Activated CD4-positive, alpha-beta T cell treated with anti-CD3 and anti-CD28 coated beads, Interleukin-2, amount 50 U/mL, for 4 hours (primary cell): ENCODE results near the gene OR8B12.
"Not testable (repeated sequence)": the region's sequence is repeated elsewhere in the genome, so short reads cannot be mapped to it uniquely, and the experiment has no call there.

Experiments
- DNase-seq, 2 experiments: peaks; one replicate each; pipeline ENCODE4 v3.0.0-alpha.2; 2020

OR8B12 gene

GRCh38 chr11:124519850-124520549 lies 23.5 kb downstream of the OR8B12 start:
- no peak for DNase-seq

DNA sequence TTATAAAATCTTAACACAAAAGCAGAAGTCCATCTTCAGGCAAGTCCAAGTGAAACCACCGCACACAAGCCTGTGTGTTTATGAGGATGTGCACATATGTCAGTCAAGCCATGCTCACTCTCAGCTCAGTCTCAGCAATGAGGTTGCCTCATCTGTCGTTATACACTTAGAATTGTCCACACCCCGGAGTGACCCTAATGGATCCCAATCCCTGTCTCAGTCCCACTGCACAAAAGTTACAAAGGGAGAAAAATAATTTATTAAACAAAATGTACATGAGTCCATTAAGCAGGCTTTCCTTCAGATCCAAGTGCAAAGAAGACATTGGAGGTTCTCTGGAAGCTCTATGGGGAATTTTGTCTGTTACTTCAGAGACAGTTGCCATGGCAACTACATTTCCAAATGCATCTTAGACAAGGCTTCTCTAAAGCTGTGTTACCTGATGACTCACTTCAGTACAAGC lies 24.4 kb downstream of the OR8B12 start:
- DNase-seq = no peak

- DNase-seq = no peak
These were observed 26.1 kb downstream of the OR8B12 start for GRCh38 chr11:124517314-124517713.

GRCh38 chr11:124514675-124515074 lies 28.8 kb downstream of the OR8B12 start:
- not testable (repeated sequence) for DNase-seq

GRCh38 chr11:124514131-124514530 lies 29.3 kb downstream of the OR8B12 start:
- no peak for DNase-seq

- DNase-seq = no peak
These were observed 31.7 kb downstream of the OR8B12 start for GRCh38 chr11:124511745-124512144.

DNA sequence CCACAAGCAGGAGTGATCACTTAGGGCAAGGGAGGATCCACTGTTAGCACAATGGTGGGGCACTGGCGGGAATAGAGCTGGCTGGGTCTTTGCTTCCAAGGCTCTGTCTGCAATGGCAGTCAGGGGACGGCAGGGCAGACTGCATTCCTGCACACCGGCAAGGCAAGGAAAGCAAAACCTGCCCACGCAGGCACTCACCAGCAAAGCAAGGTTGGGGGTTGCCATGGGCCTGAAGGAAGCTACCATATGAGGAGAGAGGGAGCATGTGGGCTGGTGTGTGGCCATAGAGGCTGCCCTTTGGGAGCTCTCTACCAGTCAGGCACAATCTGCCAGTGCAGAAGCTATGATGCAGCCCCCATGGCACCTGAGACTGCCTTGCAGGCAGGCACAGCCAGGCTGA lies 33.2 kb downstream of the OR8B12 start:
- DNase-seq = no peak

DNA sequence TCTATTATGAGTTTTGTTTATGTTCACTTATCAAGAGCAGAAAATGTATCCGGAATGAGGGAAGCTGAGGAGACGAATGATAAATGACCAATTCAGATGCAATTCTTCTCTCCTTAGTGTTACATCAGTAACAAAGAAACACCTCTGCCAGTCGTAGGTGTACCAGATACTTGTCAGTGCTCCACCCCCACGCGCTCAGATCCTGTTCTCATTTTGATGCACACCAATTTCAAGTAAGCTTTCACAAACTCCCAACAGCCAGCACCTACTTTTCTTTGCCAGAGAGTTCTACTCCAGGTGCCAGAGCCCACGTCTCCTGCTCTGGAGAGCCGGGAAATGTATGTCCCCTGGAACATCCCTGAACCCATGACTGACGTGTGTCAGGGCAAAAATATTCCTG lies 43.7 kb downstream of the OR8B12 start:
- no peak for DNase-seq

GRCh38 chr11:124493016-124493655 lies 50.3 kb downstream of the OR8B12 start:
- no peak for DNase-seq
